HuH-7 (cell line): ENCODE data around the gene EPHA8.

Experiments used
- DNase-seq: peaks from one replicate; pipeline ENCODE4 v3.0.0; 2011; ENCODE audit warnings: low spot score

The EPHA8 gene

GRCh38 chr1:22618056-22618455 is 54.8 kb downstream of the EPHA8 start:
- no peak for DNase-seq

- no peak for DNase-seq
Observed at GRCh38 chr1:22619252-22619651, 56.0 kb downstream of the EPHA8 start.

GRCh38 chr1:22619798-22620197 is 56.5 kb downstream of the EPHA8 start:
- no peak for DNase-seq

DNA sequence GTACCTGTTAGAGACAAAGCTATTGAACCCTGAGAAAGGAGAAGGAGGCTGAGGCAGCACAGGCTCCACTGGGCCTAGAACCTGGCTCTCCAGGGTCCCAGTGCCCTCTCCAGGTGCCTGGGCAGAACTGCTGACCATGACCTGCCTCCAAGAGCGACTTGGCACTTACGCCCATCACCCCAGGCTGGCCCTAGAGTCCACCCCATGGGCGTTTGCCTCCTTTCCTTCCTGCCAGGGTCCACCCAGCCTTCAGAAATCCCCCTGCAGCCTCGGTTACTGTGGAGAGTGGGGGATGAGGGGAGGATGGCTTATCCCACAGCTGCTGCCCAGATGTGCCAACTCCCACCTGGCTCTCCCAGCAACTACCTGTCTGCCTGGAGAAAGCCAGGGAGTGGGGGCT is 58.5 kb downstream of the EPHA8 start:
- DNase-seq: no peak

DNA sequence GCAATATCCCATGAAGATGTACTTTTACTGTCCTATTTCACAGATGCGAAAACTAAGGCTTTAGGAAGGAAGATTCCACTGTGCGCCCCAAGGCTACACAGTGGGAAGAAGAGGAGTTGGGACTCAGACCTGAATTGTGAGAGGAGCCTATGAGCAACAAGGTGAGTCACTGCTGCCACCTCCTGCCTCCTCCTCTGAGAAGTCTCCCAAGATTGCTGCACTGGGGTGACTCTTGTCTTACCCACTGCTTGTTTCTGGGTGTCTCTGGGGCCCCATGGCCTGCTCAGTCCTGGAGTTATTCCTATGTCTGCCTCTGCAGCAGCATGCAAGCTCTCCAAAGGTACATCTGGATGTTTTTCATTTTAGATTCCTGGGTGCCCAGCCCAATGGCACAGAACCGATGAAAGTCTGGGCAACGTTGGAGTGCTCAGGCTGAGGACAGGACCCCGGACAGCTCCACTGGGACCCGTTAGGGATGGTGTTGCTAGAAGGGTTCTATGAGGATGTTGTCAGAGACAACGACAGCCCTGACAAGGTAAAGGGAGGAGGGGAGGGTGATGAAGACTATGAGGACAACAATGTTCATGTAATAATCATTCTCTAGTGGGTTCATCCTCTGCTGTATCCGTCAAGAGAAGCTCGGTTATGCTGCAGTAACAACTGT is 62.1 kb downstream of the EPHA8 start:
- DNase-seq: no peak

GRCh38 chr1:22626237-22627157 is 63.2 kb downstream of the EPHA8 start:
- no peak for DNase-seq

DNA sequence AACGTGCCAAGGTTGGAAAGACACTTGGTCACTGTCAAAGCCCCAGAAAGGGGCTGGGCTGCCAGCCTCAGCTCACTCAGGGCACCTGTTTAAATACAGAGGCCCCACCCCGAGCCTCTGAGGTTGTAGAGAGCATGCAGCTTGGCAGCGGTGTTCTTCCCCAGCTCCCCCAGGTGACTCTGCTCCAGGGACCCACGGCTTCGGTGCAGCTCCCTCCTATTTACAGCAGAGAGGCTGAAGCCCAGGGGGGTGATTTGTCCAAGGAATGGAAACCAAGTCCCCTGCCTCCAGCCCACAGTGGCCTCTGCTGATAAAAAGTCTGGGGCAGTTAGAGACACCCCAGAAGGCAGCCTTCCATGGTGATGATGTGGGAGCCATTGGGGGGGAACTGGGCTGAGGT is 64.0 kb downstream of the EPHA8 start:
- DNase-seq: no peak

- DNase-seq: no peak
Observed at GRCh38 chr1:22628698-22629444, 65.6 kb downstream of the EPHA8 start.

DNA sequence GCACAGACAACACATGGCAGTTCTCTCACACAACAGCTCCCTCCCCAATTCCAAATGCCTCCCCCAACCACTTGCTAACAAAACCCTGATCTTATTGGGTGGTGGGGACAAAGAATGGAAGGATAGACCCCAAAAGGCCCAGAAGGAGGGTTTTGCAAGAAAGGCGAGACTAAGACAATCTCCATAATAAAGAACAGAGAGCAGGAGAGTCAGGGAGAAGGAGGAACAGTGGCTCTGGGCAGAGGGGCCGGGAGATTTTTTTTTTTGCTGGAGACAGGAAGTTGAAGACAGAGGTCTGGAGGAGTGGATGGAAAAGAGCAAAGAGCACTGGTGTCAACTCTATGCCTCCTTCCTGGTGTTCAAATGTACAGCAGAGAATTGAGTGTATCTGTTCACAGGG is 66.6 kb downstream of the EPHA8 start:
- no peak for DNase-seq

DNA sequence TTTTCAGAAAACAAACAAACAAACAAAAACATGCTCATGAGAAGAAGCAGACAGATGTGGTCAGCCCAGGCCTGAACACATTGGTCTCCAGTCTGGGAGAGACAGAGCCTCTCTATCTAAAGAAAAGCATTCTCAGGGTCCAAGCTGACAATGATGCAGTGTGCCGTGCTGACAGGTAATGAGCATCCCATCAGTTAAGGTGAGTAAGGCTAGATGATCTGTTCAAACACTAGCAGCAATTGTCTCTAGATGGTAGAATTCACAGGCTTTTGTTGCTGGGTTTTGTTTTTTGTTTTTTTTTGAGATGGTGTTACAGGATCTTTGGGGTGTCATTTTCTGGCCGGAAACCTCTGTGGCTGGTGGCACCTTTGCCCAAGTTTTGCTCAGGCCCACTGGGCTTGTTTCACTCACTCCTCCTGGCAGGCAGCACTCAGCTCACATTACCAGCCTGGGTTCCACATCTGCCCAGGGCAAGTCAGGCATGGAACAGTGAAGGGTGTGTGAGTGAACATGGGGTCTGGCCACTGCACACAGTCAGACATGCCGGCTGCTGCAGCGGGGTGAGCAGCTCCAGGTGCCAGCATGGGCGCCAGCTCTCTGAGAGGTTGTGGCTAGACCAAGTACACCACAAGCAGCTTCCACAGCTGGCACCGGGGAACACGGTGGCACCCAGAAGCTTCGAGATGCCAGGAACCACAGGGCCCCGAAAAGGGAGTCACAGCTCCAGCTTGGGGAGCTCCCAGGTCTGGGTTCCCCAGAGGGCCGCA is 70.6 kb downstream of the EPHA8 start:
- no peak for DNase-seq

DNA sequence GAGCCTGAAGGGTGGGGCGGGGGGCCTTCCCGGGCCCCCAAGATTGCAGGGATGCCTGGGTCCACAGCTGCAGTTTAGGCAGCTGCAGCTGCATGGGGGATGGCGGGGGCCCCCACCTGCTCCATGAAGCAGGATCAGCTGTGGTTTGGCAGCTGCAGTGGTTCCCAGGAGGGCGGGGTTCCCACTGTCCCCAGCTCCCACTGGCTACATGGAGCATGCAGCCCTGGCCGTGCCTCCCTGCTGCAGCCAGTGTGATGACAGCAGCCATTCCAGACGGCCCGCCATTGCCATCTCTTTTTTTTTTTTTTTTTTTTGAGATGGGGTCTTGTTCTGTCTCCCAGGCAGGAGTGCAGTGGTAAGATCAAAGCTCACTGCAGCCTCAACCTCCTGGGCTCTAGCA is 72.1 kb downstream of the EPHA8 start:
- no peak for DNase-seq

GRCh38 chr1:22636353-22636752 is 73.1 kb downstream of the EPHA8 start, which contains the start of gene C1QA:
C1QA (plus strand) TSS chr1:22636628; CDS start chr1:22637617, 989 bp downstream.
- no peak for DNase-seq

- no peak for DNase-seq
Observed at GRCh38 chr1:22636927-22637326, 73.6 kb downstream of the EPHA8 start.

DNA sequence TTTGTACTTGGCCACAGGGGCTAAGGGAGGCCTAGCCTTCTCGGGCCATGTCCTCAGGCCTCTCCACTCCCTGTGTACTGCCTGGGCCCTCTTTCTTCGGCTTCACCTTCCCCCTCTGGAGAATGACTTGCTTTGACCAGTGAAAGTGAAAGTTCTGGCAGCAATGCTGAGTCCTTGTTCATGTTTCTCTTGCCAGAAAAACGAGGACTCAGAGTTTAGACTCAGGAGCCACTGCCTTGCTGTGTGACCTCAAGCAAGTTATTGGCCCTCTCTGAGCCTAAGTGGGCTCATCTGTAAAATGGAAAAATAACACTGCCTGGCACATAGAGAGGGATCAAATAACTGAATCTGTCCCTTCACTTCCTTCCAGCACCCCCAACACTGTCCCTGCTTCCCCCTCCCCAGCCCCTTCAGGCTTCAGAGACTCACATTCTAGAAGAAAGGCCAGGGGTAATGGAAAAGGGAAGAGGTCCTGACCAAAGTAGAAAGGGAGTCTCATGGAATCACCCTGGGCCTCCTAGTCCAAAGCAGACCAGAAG is 74.7 kb downstream of the EPHA8 start:
- no peak for DNase-seq

- DNase-seq: no peak
Observed at GRCh38 chr1:22638476-22639234, 75.4 kb downstream of the EPHA8 start.

GRCh38 chr1:22639286-22639685 is 76.0 kb downstream of the EPHA8 start:
- no peak for DNase-seq

DNA sequence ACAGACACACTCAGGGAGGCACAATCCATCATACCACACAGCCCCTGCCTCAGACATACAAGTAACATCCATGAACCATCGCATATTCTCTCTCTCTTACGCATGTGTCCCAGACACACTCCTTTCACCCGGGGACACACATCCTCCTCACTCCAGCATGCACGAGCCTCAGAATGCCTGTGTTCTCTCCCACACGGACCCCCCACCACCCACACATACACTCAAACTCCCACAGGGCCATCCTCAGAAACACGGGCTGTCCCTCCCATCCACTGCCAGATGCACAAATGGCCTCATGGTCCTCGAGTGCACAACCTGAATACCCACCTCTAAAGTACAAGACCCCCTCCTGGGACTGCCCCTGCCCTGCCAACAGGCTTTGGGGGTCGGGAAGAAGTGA is 78.0 kb downstream of the EPHA8 start:
- DNase-seq: no peak

DNA sequence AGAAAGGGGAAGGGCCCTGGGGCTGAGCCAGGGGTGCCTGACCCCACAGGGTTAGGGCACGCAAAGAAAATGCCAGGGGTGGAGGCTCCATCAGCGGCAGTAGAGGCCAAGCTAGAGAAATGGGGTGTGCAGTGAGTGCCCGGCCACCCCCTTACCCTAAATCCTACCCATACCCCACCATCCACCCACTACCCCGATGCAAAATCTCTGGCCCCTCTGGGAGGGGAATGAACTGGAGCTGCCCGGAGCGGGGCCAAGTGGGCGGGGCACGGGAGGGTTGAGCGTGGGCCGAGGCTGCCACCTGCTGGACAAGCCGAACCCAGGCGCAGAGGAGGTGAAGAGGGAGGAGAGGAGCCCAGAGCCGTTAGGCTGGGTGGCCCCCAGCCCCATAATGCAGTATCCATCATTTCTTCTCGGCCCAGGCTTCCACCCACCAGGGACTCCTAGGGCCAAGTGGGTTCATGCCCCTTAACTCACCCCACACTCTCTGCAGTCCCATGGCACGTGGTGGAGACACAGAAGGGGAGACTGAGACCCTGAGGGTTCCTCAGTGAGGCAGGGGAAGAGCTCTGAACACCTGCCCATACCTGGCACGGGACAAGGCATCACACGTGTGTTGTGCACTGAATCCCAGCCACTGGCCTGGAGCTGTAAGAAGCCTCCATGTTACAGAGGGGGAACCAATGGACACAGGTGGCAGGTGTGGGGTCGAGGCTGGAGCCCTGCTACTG is 78.8 kb downstream of the EPHA8 start:
- peak; percentile 85 for DNase-seq

GRCh38 chr1:22643381-22643780 is 80.1 kb downstream of the EPHA8 start, which contains the start of gene C1QC:
C1QC (plus strand) TSS chr1:22643633; CDS start chr1:22644024, 391 bp downstream.
- DNase-seq: no peak

- DNase-seq: no peak
Observed at GRCh38 chr1:22643928-22644327, 80.6 kb downstream of the EPHA8 start.
